OCI-M2 (cell line): ENCODE measurements around the gene EFNA4.

ENCODE experiments used
- DNase-seq: peaks from one replicate; lab custom pipeline; 2025; ENCODE audit not compliant: unreplicated experiment; lab: John Stamatoyannopoulos, UW

EFNA4 gene

DNA sequence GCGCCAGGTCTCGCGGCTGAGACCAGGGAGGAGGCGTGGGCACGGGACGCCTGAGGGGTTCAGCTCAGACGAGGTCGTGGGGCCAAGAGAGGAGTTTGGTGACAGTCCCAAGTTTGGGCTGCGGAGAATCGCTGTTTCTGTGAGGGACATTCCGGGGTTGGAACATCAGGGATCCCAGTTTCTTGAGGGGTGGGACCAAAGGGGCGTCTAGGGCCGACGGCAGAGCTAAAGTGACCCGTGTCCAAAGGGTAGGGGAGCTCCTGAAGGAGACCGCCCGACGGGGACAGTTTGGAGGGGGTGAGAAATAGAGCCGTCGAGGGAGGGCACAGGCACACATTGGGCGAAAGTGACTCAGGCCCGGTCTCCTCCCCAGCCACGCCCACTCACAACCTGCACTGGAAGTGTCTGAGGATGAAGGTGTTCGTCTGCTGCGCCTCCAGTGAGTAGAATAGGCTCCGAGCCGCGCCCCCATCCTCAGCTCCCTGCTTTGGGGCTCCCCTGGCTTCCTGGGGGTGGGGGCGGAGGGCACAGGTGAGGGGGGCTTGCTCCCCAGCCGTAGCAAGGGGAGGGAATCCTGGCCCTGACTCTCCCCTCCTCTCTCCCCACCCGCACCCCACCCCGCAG, 22.1 kb downstream of the EFNA4 start:
- DNase-seq: no peak

- DNase-seq: peak; percentile 39
Observed at GRCh38 chr1:155086128-155086741, 22.7 kb downstream of the EFNA4 start.

DNA sequence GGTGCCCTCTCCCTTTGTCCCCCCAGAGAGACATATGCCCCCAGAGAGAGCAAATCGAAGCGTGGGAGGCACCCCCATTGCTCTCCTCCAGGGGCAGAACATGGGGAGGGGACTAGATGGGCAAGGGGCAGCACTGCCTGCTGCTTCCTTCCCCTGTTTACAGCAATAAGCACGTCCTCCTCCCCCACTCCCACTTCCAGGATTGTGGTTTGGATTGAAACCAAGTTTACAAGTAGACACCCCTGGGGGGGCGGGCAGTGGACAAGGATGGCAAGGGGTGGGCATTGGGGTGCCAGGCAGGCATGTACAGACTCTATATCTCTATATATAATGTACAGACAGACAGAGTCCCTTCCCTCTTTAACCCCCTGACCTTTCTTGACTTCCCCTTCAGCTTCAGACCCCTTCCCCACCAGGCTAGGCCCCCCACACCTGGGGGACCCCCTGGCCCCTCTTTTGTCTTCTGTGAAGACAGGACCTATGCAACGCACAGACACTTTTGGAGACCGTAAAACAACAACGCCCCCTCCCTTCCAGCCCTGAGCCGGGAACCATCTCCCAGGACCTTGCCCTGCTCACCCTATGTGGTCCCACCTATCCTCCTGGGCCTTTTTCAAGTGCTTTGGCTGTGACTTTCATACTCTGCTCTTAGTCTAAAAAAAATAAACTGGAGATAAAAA, 23.5 kb downstream of the EFNA4 start:
- DNase-seq: no peak

DNA sequence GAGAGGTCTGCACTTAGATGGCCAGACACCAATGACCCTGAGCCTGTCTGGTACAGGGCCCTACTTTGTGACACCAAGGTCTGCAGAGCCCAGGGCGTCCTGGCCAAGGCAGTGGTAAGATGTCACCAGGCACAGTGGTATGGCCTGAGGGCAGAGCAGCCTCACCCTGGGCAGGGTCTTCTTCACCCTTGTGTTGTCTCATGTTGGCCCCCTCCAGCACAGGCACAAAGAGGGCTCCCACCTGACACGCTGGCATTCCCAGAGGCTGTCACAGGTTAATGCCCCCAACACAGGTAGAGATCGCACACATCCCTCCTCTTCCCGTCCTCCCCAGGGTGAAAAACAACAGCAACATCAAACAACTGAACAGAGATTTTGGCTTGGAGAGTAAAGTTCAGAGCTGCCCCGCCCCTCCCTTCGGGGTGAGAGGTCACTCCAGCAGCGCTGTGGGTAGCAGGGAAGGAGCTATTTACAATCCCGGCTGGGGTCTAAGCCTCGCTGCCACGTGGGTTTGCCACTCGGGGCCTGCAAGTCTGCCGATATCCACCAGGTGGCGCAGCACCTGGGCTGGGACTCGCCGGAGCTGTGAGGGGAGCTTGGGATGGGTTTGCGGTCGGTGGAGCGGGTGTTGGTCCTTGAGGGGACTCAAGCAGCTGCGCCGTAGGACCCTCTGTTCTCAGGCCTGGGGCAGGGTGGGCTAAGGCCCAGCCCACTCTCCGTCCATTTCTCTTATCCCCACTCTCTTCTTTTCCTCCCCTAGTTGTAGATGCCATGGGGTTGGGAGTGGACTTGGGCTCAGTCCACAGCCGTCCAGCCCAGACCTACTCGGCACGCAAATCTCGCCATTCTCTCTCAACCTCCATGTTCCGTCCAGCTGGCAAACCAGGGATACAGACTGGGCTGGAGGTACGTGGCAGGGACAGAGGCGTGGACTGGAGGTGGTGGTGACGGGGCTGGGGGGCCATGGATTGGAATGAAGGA, 27.8 kb downstream of the EFNA4 start:
- peak; percentile 22 for DNase-seq

DNA sequence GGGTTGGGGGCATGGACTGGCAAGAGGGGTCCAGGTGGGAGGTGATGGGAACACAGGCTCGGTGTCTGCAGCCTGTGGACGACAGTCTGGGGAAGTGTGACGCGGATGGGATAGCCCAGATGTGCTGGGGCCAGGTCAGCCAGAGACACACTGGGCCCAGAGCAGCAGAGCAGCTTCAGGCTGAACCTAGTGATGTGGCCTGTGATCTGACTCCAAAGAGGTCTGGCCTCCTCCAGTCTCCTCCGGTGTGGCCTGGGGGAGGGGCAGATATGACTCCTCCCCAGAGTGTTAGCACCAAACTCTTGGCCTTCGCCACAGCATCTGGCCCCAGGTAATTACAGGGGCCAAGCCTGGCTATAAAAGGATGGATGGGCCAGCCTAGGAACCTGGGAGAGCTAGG, 28.6 kb downstream of the EFNA4 start:
- no peak for DNase-seq

DNA sequence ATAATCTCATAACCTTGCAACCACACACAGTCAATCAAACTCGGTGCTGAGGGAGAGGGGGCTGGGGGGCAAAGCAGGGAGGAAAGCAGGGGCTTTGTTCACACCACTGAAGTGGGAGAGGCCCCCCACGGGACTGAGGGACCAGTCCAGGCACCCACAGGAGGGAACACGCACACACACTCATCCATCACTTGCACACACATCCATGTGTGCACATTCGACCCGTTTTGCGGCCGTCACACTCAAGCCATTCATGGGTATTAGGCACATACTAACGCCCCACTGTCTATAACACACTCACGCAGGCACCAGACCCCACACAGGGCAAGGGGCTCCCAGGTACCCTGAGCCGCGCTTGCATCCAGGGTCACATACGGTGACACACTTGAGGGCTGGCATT, 29.1 kb downstream of the EFNA4 start:
- no peak for DNase-seq

DNA sequence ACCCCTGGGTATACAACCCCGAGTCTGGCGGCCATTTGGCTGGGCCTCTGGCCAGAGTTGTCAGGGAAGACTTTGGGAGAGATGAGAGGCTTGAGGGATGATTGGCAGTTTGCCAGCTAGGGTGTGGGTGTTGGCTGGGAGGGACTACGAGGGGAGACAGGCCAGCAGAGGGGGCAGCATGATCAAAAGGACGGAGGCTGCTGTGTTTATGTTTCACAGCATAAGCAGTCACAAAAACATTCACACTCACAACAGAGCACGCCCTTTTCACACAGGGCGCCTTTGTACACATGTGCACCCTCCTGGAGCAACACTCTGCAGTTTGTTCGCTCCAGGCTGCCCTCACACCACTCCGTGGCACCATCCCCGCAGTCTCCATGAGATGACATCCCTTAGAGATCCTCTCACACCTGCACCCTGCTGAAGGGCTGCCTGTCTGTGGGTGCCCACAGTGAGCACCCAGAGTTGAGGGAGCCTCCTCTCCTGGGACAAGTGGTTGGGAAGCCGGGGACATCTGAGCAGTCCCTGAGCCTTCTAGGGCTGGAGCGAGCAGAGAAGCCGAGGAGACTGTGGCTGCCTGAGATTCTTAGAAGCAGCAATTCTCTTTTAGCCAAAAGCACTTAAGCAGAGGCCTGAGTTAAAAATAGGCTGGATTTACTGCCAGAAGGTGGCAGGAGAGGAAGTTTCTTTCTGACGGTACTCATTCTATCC, 30.5 kb downstream of the EFNA4 start:
- no peak for DNase-seq

DNA sequence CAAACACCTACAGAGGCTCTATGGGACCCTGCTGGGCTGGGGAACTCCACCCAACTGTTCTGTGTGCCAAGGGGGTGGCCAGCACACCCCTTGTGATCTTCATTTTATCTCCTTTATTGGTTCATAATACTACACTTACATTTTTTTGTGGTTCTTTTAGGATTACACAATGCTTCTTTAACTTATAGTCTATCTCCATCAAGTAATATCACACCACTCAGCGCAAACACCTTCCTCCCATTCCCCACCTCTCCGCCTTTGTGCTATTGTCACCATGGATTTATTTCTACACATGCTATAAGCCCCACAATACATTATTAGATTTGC, 31.0 kb downstream of the EFNA4 start:
- no peak for DNase-seq

GRCh38 chr1:155099331-155099730, 35.8 kb downstream of the EFNA4 start:
- DNase-seq: no peak

DNA sequence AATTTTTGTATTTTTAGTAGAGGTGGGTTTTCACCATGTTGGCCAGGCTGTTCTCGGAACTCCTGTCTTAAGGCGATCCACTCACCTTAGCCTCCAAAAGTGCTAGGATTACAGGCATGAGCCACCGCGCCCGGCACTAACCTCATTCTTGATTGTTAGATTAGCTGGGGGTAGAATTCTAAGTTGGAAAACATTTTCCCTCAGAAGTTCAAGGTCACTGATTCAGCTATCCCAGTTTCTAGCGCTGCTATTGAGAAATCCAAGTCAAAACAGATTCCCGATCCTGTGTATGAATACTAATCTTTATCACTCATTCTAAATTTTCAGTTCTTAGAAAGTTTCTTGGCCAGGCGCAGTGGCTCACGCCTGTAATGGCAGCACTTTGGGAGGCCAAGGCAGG, 39.8 kb downstream of the EFNA4 start:
- DNase-seq: no peak

DNA sequence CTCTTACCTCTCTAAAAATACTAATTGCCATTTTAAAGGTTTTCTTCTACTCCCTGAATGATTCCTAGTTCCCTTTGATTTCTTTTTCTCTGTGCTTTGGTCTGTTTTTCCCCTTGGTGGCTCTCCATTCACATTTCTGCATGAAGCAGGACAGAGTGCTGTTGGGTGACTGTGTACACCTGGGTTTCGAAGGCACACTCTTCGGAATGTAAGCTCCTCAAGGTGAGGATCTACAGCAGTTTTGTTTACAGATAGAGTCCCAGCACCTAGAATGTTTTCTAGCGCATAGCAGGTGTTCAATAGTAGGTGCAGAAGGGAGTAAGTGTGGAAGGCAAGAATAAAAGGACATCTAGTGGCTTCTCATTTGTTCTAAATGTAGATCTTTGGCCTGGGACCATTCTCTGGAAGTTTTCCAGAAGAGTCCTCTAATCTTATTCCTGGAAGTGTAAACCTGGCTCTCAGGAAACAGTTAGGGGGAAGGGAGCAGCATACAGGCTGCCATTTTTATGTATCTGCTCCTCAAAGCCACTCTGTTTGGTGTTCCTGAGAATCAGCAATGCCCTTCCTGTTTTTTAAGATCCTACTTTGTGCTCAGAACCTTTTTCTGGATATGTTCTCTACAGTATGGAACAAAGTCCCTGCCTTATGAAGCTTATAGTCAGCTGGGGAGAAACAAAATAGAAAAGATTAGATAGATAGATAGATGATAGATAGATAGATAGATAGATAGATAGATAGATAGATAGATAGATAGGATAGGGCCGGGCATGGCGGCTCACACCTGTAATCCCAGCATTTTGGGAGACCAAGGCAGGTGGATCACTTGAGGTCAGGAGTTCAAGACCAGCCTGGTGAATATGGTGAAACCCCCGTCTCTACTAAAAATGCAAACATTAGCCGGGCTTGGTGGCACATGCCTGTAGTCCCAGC, 41.3 kb downstream of the EFNA4 start:
- no peak for DNase-seq

- DNase-seq: no peak
Observed at GRCh38 chr1:155105604-155106011, 42.1 kb downstream of the EFNA4 start.

GRCh38 chr1:155106862-155107261, 43.3 kb downstream of the EFNA4 start:
- DNase-seq: no peak

- no peak for DNase-seq
Observed at GRCh38 chr1:155107309-155108264, 44.0 kb downstream of the EFNA4 start.

DNA sequence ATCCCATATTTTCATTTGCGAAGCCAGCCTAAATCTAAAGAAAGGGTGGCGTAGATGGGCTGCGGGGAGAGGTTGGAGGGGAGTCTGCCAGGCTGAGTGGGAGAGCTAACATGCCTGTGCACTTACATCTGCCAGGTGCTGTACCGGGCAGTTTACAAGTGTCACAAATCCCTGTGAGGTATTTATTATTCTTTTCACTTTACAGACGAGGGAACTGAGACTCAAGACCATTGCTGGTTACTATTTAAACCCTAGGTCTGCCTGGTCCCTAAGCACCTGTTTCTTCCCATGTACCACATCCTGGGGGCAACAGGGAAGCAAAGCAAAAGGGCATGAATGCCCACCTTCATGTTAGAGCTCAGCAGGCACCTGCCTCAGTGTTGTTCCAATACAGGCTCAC, 44.8 kb downstream of the EFNA4 start:
- DNase-seq: no peak

DNA sequence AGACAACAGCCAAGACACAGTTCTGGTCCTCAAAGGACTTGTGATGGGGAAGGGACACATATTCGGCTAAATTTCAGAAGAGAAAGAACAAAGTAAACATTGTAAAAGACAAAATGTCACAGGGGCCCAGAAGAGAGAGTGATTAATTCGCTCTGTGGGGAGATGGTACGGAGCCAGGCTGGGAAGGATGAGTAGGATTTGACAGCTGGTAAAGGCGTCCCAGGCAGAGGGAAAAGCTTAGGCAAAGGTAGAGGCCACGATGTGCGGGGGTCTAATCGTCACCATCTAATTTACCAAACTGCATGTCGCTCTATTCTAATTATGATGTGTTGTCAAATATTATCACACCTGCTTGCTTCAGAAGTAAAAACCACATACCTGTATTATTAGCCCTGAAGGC, 46.8 kb downstream of the EFNA4 start:
- DNase-seq: no peak

- no peak for DNase-seq
Observed at GRCh38 chr1:155110826-155111225, 47.3 kb downstream of the EFNA4 start.

DNA sequence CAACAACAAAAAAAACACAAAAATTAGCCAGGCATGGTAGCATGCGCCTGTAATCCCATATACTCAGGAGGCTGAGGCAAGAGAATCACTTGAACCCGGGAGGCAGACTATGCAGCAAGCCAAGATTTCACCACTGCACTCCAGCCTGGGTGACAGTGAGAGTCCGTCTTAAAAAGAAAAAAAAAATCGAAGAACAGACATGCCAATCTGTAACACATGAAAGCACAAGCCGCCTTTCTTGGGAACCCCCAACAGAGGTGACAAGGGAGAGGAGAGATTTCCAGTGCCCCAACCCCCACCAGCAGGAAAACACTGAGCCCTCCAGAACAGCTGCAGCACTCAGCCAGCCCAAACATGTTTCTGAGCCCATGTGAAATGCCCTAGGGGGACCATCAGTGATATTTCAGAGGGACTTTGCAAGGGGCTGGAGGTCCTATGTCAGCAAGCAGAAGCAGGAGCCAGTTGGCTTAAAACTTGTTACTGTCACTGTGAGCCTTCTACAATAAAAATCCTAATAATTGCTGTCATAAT, 50.0 kb downstream of the EFNA4 start:
- DNase-seq: no peak
